Kidney glomerular epithelial cell (primary cell): ENCODE results near the gene PLSCR5.

Experiments
- DNase-seq: peaks from one replicate; lab custom pipeline; 2025; lab: John Stamatoyannopoulos, UW

Gene PLSCR5

GRCh38 chr3:146605106-146605505 lies at the start of gene PLSCR5:
Gene PLSCR5 (minus strand): TSS chr3:146605346. CDS start chr3:146605212, 134 bp downstream.
- no peak for DNase-seq

- no peak for DNase-seq
Observed at GRCh38 chr3:146653978-146654377, 48.8 kb upstream of the PLSCR5 start.

- DNase-seq: no peak
Observed at GRCh38 chr3:146650691-146651442, 45.7 kb upstream of the PLSCR5 start.

GRCh38 chr3:146646261-146646660 lies 41.1 kb upstream of the PLSCR5 start:
- no peak for DNase-seq

GRCh38 chr3:146640955-146641867 lies 36.1 kb upstream of the PLSCR5 start:
- peak; percentile 22 for DNase-seq

DNA sequence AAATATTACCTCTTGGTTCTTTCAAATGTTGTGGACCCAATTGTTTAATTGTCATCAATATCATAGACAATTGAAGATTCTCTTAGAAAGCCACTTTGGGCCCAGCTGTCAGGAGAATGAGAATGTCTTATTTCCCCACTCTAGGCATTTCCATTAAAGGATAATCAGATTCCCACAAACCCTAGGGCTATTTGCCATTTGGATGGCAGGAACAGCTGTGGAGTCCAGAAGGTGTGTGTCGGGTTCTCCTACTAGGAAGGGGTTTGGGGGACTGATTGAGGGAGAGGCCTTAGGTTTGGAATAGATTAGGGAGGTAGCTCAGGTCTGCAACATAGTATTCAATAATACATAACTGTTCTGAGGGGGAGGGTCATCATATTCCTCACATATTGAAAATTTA lies 35.2 kb upstream of the PLSCR5 start:
- DNase-seq: no peak

DNA sequence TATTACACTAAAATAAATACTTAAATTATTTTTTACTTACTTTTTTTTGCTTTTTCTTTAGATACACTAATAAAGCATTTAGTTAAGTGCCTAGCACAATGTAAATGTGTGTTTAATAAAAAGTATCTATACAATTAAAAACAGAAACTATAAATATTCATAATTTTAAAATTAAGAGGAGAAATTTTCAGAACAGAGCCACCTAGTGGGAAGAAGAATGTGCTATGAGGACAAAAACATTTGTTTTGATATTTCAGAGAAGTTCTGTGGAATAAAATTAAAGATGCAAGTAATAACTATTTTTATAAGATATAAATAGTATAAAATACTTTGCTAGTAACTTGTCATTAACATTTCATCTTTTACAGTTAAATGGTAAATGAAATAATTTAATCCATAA lies 33.6 kb upstream of the PLSCR5 start:
- DNase-seq: peak; percentile 25

- DNase-seq: no peak
Observed at GRCh38 chr3:146637871-146638270, 32.7 kb upstream of the PLSCR5 start.

GRCh38 chr3:146636881-146637280 lies 31.7 kb upstream of the PLSCR5 start:
- no peak for DNase-seq

DNA sequence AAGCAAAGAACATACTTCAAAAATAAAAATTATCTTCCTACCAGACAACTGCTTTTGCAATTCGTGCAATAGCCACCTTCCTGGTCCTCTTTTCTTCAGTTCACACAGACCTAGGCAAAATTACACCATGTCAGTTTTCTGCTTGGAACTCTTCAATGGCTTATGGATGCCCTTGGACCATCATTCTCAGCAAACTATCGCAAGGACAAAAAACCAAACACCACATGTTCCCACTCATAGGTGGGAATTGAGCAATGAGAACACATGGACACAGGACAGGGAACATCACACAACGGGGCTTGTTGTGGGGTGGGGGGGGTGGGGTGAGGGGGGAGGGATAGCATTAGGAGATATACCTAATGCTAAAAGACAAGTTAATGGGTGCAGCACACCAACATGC lies 29.2 kb upstream of the PLSCR5 start:
- DNase-seq: no peak

DNA sequence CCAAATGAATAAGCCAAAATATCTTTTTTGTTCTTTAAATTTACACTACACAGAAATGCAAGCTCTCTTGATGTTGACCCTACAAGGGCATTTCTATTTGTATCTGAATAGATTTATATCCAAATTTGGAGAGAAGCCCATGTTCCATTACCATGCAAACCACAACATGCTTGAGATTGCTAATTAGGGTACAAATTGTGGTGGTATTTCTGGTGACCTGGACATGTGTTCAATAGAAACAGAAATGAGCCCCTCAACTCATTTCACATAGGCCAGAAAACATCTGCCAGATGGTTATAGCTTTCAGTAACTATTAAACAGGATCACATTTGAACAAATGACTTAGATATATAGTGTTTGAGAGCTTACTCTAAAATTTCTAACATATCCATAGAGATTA lies 23.5 kb upstream of the PLSCR5 start:
- no peak for DNase-seq

GRCh38 chr3:146626403-146627122 lies 21.4 kb upstream of the PLSCR5 start:
- DNase-seq: no peak

GRCh38 chr3:146625186-146625775 lies 20.1 kb upstream of the PLSCR5 start:
- peak; percentile 24 for DNase-seq

DNA sequence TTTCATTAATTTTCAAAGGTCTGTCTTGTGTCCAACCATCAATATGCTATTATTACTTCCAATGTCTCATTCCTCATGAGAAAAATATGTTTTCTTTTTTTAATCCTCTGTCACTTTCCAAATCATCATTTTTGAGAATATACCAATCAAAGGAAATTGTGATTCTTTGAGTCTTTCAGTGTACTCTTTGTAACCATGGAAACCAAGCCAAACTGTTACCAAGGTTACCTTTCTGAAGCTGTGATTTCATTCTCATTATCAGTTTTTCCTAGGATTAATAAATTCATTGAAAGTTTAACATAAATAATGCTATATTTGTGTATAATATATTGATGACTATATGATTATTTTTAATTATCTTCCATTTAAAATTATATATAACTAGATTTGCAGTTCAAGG lies 16.6 kb upstream of the PLSCR5 start:
- no peak for DNase-seq

DNA sequence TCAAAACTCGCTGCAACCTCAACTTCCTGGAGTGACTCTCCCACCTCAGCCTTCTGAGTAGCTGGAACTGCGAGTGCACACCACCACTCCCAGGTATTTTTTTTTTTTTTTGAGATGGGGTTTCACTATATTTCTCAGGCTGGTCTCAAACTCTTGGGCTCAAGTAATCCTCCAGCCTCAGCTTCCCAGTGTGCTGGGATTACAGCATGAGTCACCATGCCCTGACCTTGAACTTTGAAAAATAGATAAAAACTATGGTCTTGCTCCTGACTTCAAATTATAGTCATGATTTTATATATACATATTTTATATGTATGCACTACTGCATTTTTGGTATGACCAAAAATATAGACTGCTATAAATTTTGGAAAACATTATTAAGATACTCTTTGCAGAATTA lies 6.9 kb upstream of the PLSCR5 start:
- no peak for DNase-seq

DNA sequence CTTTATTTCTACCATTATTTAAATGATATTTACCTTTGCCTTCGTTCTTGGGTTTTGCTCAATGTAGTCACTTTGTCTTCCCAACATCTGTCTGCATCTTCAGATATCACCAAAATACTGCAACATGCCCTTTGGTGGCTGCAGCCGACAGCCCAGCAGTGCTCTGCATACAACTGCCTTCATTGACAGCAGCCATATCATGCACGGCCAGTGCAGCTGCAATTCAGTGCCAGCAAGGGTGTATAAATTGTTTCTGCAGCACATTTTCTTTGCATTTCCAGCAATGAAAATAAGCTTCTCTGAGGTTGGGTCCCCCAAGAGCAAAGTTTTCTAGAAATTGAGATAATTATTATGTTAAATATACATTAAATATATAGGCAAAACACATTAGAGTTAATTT lies 6.0 kb upstream of the PLSCR5 start:
- no peak for DNase-seq

GRCh38 chr3:146598535-146598934 lies 6.6 kb downstream of the PLSCR5 start:
- no peak for DNase-seq

DNA sequence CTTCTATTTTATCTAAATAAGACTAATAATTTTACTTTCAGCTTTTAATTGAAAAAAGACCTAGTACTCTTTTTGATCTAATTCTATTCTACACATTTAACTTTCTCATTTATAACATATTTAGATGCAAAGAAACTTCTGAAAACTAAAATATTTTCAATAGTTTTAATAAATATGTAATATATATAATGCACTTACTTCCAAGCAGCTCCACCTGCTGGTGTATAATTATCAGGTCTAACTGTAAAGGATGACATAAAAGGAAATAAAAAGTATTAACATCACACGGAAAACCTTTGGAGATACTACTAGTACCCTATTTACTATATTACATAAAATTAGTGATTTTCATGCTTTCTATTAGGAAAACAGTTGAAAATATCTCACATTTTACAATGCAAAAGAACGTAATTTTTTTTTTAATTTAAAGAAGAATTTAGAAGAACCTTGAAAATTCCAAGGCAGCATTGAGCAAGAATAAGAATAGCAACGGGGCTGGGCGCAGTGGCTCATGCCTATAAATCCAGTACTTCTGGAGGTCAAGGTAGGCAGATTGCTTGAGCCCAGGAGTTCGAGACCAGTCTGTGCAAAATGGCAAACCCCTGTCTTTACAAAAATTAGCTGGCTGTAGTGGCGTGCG lies 10.2 kb downstream of the PLSCR5 start:
- no peak for DNase-seq

DNA sequence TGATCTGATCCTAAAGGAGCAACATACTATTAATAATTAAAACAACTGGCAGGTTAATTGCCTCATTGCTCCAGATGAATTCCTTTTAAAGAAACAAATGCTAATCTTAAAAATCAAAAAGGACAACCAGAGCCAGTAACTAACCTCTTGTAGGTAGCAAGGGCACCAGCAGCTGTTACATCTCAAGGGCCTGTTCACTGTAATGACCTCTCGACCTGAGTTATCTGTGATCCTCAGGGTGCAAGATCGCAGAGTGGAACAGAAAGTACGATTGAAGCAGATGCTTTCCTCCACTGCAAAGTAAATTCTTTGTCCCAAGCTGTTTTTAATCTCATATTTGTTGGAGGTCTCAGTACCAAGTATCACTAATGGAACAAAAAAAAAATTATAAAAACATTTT lies 11.4 kb downstream of the PLSCR5 start:
- no peak for DNase-seq

DNA sequence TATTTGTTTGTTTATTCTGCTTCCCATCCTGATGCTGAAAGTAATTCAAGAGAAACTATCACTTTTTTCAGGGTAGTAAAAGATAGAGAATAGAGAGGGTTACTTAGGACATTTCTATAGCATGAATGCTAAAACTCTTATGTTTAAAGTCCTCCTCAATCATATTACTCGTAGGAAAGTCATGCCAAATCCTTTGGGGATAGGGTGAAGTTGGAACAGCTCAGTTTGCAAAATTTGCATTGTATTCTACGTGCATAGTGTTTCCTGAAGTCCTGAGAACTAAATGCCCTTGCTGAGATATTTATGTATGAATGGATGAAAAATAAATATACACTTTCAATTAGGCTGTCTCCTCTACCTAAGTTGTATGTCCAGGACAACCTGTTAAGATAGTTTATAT lies 14.6 kb downstream of the PLSCR5 start:
- no peak for DNase-seq

DNA sequence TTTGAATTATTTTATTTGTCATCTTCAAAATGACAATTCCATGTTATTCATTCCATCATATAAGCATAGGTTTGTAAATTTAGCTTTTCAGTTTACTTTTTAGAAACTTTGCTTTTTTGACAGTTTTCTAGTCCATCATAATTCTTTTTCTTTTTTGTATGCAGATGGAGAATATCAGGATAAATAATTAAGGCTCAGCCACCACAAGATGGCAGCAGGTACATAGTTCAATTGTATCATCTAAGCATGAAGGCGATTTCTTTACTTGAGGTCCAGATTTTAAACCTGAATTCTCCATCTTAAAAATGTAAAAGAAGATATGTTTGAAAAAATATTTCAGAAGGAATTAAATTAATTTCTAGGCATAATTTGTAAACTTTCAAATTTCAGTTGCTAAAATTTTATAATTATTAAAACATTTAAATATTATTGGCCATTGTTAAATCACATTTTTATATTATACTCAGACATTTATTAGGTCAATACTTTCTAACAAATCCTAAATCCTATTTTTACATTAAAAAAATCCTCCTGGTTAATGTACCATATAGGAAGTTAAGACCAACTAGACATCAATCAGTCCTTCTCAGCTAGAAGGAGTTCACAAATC lies 15.1 kb downstream of the PLSCR5 start:
- peak; percentile 10 for DNase-seq
